GM12872 (cell line): Measurements from ENCODE around the gene EDC3.

ENCODE experiments used
- TF ChIP-seq, protein P1 (sequence below): IDR thresholded peaks from 3 replicates; pipeline ENCODE4 v1.5.1; 2011; ENCODE audit warnings: low read depth, mild to moderate bottlenecking, low read length, moderate library complexity; ENCODE audit not compliant: insufficient read depth

EDC3 gene

DNA sequence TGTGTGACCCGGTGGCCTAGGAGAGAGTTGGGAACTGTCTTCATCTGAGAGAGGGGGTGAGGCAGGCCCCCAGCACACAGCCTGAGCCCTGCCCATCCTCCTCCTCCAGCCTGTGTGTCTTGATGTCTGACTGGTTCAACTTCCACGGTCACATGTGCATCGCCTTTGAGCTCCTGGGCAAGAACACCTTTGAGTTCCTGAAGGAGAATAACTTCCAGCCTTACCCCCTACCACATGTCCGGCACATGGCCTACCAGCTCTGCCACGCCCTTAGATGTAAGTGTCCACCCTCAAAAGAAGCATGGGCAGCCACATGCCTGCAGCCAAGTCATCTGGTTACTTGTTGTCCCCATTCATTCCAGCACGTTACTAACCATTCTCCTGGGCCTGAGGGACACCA, 70.1 kb downstream of the EDC3 start:
- TF ChIP-seq, protein P1, sequence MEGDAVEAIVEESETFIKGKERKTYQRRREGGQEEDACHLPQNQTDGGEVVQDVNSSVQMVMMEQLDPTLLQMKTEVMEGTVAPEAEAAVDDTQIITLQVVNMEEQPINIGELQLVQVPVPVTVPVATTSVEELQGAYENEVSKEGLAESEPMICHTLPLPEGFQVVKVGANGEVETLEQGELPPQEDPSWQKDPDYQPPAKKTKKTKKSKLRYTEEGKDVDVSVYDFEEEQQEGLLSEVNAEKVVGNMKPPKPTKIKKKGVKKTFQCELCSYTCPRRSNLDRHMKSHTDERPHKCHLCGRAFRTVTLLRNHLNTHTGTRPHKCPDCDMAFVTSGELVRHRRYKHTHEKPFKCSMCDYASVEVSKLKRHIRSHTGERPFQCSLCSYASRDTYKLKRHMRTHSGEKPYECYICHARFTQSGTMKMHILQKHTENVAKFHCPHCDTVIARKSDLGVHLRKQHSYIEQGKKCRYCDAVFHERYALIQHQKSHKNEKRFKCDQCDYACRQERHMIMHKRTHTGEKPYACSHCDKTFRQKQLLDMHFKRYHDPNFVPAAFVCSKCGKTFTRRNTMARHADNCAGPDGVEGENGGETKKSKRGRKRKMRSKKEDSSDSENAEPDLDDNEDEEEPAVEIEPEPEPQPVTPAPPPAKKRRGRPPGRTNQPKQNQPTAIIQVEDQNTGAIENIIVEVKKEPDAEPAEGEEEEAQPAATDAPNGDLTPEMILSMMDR, result no peak

DNA sequence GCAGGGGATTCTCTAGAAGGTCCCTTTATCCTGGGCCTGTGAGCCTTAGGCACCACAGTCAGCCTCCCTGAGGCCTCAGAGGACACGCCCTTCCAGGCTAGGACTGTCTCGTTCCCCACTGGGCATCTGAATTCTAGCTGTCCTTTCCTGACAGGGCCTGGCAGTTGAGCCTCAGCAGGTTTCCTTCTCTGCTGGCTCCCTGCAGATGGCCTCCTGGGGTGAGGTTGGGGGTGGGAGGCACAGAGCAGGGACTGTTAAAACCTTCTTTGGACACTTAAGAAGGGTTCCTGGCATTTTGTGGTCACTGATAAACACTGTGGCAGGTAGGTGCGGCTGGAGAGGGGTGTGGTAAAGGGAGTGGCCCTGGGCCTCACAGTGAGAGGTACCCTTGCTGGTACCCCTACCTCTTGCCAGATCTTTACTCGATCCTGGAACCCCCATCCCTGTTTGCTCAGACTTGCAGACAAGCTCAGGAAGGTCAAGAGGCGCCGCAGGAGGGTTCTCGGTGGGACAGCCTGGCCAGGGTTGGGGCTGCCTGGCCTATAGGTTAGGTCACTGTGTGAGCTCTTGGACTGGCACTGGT, 71.7 kb downstream of the EDC3 start:
- TF ChIP-seq, protein P1, result no peak

DNA sequence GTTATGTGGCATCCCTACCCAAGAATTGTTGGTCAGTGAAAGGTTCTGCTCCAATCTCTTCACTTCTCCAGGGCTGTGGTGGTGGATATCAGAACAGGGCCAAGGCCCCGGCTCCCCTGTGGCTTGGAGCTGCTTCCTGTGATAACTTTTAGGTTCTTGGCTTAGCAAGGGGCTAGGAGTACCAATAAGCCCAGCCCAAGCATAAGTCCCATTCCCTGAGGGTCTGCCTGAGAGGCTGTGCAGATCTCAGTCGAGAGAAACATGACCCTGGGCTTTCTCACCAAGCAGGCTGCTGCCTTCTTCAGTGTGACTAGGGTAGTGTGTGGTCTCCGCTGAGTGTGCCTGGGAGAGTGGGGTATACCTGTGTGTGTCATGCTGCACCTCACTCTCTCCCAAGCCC, 73.1 kb downstream of the EDC3 start:
- TF ChIP-seq, protein P1, result no peak

DNA sequence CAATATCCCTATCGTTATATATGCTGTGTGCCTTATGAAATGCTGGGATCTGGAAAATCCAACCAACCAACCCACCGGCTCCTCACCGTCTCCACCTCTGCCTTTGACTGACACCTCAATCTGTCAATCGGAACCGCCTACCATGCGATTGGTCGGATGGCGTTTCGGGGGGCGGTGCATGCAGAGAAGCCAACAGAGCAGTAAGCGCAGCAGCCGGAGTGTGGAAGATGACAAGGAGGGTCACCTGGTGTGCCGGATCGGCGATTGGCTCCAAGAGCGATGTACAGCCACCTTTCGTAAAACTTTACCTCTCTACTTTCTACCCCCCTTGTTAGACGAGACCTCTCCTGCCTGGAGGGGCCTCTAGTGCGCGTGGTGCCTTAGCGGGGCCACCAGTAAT, 73.9 kb downstream of the EDC3 start:
- TF ChIP-seq, protein P1, result no peak

DNA sequence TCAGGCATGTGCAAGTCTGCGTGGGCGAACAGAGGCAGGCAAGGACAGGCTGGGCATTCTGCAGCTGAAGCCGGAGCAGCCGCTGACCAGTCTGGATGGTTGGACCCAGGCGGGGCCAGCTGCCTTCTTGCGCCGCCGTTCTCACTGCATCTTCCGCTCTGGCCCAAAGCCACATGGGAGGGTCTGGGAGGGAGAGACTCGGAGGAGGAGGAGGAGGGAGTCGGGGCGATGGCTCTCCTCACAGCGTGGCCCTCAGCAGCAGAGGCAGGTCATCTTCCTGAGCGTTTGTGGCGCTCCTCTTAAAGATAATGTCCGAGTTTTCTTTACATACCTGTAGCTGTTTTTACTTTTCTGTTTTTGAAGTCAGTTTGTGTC, 74.3 kb downstream of the EDC3 start:
- TF ChIP-seq, protein P1, result no peak

DNA sequence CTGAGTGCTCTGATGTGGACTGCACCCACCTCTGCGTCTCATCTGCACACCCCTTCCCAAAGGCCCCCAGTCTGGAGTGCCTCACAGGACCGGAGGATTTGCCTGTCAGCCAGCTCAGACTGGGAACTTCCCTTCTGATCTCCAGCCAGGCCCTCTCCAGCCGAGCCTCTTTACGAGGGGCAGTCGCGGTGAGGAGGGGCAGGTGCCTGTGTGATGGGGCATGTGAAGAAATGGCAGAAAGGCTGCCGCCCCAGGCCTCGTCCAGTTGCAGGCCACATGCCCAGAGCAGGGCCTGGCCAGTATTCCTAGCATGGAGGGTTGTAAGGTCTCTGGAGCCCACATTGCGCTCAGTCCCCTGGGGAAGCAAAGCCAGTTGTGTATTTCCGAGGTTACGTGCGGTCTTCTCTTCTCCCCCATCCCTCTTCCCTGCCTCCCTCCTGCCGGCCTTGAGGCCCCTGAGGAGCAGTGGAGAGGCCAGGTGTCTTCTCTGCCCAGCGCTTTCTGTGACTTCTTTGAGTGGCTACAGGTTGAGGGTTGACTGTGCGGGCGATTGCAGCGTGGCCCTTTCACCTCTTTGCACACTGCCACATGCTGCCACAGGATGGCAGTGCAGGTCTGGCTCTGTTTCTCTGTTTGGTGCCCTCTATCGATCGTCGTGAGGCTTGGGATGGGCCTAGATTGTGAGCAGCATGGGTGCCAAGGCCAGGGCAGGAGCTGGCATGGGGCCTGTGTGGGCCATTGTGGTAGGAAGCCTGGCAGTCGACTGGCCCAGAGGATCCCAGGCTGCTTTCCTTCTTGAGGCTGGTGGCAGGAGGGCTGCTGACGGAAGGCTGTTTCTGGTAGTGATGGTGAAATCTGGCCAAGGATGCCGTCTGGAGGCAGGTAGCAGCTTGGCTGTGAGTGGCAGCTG, 74.9 kb downstream of the EDC3 start:
- TF ChIP-seq, protein P1, result peak; percentile 100

DNA sequence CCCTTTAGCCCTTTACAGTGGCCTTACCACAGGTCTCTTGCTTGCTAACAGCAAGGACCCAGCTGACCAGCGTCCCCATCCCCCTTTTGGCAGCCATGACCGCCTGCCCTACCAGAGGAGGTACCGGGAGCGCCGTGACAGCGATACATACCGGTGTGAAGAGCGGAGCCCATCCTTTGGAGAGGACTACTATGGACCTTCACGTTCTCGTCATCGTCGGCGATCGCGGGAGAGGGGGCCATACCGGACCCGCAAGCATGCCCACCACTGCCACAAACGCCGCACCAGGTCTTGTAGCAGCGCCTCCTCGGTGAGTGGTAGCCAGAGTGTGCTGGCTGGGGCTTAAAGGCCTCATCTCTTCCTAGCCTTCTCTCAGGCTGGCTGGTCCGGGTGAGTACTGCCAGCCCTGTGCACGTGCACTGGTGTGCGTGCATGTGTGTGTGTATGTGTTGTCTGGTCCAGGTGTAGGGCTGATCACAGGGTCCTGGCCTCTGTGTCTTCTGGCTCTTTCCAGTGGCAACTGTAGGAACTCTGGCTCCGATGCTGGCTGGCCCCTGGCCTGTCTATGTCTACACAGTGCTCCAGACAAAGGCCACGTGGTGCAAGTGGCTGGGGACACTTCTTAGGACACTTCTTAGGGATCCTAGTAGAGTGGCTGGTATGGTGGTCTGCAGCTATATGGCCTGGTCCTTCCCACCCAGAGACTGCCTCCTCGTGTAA, 75.7 kb downstream of the EDC3 start:
- TF ChIP-seq, protein P1, result no peak
